Middle frontal gyrus (tissue), 1 donor: ENCODE results near the gene NPTN.
"Not testable (repeated sequence)": the region's sequence is repeated elsewhere in the genome, so short reads cannot be mapped to it uniquely, and the experiment has no call there.

Source experiments
- DNase-seq: peaks from one replicate; pipeline ENCODE4 v3.0.0-alpha.2; 2015; ENCODE audit warnings: low spot score; ENCODE audit errors: extremely low spot score

Gene NPTN

DNA sequence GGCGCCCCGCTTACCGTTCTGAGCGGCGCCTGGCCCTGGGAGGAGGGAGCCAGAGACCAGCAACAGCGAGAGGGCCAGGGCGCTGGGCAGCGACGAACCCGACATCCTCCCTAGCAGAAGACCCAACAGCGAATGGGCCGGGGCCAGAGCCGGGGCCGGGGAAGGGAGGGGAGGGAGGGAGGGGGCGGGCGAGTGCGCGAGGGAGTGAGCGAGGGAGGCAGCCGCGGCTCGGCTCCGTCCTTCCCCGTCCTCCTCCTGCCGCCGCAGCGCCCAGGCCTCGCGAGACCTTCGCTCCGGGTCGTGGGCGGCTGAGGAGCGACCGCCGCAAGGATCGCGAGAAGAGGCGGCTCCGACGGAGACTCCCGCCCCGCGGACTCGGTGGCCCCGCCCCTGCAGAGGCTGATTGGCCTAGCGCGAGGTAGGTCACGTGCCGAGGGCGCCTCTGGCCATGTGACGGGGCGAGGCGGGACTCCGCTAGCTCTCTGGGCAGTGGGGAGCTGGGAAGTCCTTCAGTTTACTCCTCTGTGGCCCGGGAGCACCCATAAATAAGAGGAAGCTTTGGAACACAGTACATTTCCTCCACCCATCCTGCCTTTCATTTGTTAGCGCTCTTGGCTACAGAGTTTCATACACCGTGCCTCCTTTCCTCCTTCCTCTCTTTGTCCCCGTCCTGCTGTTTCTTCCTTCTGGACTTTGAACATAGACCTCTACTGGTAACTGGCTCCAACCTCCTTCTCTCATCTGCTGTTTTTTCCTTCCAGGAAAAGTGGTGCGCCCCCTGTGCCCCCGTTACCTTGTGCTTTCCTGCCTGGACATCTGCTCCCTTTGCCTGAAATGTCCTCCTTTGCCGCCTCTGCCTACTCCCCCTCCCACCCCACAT, at the start of gene NPTN:
TSS of gene NPTN (minus strand) at position 279 of the 880 bp plus-strand sequence. CDS start at position 105, 174 bp downstream.
- DNase-seq, result peak; percentile 97

DNA sequence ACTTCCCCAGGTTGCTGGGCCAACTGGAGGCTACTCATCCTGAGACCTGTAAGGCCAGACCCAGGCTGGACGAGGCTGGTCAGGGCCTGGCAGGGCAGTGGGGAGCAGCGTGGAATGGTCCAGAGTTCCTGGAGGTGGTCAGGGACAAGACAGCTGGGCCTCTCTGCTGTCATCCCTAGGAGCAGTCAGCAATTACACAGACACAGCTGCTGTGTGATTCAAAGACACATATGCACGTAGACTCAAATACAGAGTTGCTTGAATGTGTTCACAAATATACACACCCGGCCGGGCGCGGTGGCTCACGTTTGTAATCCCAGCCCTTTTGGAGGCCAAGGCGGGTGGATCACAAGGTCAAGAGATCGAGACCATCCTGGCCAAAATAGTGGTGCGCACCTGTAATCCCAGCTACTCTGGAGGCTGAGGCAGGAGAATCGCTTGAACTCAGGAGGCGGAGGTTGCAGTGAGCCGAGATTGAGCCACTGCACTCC, 49.5 kb upstream of the NPTN start:
- no peak for DNase-seq

DNA sequence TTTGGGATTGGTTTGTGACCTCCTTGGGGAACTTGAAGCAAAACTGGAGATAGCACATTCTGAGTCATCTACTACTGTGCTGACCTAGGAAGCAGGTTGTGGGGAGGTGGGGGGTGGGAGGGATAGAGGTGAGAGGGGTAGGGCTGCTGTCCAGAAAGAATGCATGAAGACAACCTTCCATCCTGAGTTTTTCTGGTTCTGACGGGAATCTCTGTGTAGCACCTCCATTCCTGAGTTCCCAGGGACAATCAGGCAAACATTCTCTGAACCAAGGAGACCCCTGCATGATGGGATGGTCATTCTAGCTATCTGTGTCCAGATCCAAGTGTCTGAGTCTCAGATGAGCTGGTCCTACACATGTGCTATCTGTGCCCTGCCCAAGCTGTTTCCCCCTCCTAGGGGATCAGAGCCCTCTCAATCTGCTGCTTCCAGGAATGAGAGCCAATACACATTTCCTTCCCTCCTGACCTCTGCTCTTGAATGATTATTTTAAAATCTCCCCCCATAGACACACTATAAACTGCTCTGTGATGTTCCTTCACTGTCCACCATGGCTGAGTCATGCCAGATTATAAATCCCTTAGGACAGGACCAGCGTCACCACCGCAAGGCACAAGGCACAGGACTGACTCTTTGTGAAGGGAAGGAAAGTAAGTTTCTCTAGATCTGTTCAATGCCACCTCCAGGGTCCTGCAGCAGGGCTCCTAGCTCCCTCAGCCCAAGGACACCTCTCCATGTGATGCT, 48.8 kb upstream of the NPTN start:
- DNase-seq, result no peak

DNA sequence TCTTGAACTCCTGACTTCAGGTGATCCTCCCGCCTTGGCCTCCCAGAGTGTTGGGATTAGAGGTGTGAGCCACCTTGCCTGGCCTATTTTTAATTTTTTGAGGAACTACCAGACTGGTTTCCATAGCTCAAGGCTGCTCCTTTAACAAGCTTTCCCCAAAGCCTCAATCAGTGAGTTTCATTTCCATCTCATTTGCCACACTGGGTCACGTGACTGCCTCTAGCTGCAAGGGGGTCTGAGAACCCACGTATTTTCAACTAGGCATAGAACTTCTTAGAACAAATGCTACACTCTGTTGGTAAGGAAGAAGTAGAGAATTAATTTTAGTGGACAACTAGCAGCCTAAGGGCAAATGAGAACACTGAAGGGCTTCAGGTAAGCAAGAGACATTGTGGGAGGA, 47.9 kb upstream of the NPTN start:
- DNase-seq, result no peak

DNA sequence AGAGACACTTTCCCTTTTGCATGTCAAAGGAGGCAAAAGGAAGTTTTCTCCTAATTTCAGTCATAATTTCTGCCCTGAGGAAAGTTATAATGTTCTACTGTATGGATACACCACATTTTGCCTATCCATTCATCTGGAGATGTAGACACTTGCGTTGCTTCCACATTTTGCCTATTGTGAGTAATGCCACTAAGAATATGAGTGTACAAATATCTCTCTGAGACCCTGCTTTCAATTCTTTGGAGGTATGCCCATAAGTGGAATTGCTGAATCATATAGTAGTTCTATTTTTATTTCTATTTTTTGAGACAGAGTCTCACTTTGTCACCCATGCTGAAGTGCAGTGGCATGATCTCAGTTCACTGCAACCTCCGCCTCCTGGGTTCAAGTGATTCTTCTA, 47.4 kb upstream of the NPTN start:
- DNase-seq, result no peak

DNA sequence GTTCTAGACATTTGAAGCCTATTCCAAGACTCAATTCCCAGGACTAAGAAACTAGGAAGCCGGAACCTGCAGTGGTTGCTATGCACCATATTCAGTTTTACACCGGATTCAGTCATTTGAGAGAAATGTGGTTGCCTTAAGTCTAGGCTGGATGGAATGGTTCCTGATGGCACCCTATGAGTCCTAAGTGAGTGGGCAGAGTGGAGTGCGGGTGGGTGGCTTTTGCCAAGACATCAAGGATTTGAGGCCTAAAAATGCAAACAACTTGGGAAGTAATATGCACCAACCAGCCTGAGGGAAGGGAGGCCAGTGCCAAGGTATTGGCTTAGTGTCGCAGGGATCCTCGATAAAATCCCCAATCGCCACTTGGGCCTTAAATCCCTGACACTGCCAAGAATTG, 46.8 kb upstream of the NPTN start:
- no peak for DNase-seq

DNA sequence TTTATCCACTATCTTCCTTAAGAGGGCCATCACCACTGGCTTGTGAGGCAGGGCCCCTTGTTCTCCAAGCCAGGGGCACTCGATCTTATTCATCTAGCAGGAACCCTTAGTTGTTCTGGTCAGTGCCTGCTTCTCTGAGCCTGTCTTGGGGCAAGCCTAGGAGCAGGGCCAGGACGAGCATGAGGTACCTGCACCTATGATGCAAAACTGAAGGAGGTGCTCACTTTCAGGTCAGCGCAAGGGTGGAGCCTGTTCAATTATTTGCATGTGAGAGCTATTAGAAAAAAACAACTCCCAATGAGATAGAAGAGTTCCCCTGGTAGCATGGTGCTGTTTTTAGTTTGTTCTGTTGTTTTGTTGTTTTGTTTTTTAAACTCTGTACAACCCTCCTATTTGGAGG, 46.0 kb upstream of the NPTN start:
- no peak for DNase-seq

DNA sequence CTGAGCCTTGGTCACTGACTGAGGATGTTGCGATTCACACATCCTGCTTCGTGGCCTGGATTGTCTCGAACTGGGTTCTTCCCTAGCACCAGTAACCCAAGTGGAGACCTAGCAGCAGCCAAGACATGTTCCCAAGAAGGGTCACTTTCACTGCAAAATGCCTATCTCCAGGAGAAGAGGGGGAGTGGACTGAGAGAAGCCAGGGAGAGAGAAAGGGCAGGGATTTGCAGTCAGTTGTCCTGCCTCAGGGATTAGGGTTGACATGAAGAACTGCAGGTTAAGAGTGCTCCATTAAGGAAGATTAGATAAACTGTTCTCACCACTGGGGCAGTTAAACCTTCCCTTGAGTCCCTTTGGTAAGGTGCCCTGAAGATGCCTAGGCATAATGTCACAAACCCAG, 45.3 kb upstream of the NPTN start:
- DNase-seq, result no peak

DNA sequence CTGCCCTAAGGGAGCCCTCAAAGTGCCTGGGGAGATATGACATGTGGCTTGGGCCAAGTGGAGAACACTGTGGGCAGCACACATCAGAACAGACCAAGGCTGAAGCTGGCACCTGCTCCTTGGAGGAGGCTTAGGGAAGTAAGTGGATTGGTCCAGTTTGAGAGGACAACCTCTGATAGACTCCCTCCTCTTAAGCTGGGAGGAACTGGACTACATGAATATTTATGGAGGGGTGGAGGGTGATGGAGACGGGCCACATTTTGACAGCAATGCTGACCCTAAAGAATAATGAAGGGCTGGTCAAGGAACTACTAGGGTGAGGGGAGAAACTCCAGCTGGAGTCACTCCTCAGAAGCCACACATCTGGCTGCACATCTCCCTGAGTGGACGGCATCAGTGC, 44.5 kb upstream of the NPTN start:
- no peak for DNase-seq

DNA sequence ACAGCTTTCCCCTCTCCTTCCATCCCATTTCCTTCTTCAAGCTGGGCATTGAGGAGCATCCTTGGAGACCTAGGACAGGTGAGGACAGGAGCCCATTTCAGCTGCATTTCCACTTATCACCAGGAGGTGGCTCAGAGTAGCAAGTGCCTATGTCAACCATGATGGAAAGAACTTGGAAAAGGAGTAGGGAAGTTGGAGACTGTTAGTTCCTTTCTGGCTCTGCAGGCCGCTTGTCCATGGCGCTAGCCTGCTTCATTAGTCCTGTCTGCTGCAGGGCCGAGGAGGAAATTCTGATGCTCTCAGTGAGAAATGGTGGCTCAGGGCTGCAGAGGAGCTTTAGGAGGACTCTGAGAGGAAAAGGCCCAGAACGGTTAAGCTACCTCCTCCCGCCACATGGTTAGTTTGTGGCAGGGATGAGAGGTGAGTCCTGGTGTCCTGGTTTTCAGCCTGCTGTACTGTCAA, 44.0 kb upstream of the NPTN start:
- DNase-seq, result no peak

DNA sequence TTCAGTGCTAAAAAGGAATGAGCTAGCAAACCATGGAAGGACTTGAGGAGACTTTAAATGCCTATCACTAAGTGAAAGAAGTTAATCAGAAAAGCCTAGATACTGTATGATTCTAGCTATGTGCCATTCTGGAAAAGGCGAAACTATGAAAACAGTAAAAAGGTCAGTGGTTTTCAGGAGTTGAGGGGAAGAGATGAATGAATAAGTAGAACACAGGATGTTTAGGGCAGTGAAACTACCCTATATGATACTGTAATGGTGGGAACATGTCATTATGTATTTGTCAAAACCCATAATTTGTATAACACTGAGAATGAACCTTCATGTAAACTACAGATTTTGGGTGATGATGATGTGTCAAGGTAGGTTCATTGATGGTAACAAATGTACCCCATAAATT, 41.4 kb upstream of the NPTN start:
- no peak for DNase-seq

DNA sequence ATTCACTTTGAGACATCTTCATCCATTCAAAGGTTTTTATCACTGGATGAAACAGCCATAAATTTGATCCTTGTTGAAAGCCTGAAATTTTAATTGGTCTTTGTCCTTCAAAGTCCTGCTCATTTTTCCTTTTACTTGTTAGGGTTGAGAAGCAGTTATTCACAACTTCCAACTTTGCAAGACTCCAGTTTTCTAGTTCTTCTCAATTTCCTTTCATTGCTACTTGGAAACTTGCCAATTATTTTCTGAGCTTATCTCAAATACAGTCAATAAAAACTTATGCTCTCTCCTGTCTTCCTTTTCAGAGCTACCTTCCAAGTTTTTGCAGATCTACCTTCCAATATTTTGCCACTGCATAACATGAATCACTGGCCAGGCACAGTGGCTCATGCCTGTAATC, 27.3 kb upstream of the NPTN start:
- no peak for DNase-seq

DNA sequence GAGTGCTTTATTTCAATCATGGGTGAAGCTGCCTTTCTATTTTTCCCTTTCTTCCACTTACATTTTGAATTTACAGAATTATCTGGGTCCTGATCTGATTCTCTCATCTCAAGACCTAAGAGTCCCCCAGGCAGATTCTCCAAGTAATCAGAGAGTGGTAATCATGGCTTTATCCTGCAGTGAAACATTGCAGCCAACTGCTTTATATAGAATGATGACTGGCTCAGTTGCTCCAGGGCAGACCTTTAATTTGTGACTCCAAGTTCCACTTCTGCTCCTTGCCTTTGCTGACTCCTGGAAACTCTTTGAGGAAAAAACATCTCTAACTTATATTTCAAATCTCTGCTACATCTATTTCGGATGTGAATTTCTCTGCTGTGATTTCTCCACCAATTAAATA, 25.5 kb upstream of the NPTN start:
- DNase-seq, result no peak

DNA sequence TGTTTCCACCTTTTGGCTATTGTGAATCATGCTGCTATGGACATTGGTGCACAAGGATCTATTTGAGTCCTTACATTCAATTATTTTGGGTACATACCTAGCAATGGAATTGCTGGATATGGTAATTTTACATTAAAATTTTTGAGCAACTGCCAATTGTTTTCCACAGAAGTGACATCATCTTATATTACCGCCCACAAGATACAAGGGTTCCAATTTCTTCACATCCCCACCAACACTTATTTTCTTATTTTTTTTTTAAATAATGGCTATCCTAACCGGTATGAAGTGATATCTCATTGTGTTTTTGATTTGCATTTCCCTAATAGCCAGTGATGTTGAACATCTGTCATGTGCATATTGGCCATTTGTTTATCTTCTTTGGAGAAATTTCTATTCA, 22.5 kb upstream of the NPTN start:
- DNase-seq, result no peak

DNA sequence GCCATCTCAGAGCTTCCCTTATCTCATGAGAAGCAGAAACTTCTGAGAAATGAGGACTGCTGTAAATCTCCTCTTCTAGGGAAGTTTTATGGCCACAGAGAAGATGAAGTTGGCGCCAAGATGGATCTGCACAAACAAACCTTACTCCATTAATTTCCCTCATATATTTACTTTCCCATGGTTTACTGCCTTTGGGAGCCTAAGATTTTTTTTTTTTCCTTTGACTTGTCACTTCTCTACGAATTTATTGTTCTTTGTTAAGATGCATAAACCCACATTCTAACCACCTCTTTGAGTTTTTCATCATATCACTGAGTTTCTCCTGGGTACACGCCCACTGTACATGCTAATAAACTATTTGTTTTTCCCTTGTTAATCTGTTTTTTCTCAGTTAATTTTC, 21.5 kb upstream of the NPTN start:
- no peak for DNase-seq

DNA sequence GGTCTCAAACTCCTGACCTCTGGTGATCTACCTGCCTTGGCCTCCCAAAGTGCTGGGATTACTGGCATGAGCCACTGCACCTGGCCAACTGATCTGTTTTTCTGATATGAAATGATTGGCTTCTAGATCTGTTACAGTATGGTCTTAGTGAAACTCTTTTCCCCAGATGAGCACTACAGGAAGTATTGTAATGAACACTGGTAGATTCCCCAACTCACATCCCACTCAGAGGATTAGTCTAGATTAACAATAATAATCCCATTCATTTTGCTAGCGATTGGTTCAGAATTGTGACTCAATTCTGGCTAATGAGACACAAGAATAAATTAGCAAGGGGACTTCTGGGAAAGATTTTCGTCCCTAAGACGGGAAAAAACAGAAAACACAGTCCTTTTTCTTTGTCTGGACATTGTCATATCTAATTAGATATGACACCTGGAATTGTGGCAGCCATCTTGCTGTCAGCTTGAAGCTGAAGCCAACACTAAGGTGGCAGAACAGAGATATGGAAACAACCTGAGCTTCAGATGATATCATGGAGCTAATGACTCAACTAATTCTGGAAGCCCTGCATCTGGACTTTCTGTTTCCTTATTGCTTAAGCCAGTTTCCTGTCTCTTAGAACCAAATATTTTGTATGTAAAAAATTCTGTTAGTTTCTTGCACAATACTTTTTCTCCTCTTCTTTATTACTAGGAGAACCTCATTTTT, 17.4 kb upstream of the NPTN start:
- DNase-seq, result no peak

DNA sequence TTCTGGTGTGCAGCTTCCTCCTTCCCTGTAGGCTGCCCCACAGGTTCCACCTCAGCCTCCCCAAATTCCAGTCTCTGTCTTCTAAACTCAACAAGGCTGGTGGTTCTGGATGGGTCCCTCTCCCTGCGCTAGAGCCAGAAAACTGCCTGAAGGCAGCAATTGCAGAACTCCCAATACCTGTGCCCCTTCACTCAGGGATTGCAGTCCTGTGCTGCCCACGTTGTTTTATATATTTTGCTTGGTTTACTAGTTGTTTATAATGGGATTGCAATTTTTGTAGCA, 14.8 kb upstream of the NPTN start:
- no peak for DNase-seq

DNA sequence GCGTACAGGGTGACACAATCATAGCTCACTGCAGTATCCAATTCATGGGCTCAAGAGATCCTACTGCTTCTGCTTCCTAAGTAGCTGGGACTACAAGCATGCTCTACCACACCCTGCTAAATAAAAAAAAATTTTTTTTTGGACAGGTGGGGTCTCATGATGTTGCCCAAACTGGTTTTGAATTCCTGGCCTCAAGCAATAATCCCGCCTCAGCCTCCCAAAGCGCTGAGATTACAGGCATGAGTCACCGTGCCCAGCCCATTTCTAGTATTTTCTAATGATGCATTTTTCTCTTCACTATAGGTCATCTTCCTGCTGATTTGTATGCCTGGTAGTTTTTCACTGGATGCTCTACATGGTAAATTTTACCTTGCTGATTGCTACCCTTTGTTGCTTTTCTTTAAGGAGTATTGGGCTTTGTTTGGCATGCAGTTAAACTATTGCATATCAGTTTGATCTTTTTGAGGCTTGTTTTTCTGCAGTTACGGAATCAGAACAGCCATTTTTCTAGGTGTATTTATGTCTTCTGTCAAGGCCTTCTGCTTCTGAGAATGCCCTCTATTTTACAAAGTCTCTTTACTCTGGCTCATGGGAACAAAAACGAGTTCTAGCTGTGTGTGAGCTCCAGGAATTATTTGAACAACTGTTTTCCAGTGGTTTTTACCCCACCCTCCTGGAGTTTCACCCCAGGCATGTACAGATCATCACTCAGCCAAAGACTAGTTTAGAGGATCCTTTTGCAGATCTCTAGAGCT, 14.2 kb upstream of the NPTN start:
- no peak for DNase-seq

DNA sequence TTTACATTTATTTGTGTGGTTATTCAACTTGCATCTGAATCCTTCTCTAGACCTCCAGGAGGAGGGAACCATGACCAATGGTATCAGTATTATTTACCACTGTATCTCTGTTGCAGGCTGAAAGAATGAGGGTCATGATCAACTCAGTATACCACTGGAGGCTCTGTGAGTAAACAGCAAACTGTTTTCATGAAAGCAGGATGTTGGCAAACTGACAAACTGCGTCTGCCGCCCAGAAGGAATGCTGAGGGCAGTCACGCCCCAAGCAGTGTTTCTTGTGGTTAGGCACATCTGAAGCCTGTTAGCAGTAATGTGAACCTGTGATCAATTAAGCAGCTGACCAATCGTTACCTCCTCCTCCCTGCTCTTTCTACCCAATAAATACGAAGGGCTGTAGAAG, 6.3 kb upstream of the NPTN start:
- not testable (repeated sequence) for DNase-seq

DNA sequence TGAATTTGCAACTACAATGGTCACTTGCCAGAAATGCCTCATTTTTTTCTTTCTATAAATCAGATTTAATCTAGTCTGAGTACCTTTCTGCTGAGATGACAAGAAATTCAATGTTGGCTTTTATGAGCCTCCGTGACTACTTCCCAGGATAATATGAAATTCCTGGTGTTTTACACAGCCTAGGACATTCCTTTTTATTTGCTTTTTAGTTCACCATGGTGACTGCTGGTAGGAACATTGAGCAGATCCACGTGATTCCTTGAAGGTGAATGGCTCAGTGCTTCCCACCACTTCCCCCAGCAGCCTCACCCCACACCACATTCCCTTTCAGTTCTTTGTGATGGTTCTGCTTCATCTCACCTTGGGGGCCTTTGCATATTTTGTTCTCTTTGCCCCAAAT, 4.3 kb upstream of the NPTN start:
- no peak for DNase-seq

DNA sequence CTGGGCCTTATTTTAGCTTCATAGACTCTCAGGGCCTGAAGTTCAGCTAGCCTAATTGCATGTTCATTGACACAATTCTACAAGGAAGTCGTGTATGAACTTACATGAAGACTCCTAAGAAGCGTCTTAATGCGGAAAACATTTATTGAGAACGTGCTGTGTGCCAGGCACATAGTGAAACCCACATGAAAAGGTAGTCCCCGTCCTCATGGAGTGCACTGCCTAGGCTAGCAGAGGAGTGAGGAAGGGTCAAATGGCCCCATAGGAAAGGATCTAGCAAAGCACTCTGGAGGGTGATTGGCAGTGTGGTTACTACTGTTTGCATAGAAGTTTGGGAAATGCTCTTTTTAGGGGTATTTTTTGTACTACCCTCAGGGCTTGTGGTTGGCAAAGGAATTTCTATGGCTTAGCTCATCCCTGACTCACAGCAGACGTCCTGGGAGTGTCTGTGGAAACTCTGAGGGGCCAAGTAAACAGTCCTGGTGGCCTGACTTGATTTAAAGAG, 854 bp upstream of the NPTN start:
- no peak for DNase-seq
